AG04449 (cell line): ENCODE measurements around the gene MED13L.

Experiments used
- CTCF ChIA-PET: fragments of 350-600 bp; formaldehyde crosslinking; extraction: SDS; loops from one replicate; lab custom pipeline; 2021; ENCODE audit warnings: antibody characterized with exemption; lab: Yijun Ruan, JAX
- POLR2A ChIA-PET: fragments of 400-600, 350-600 bp; formaldehyde crosslinking; extraction: SDS; loops from one replicate; lab custom pipeline; 2020; ENCODE audit warnings: antibody characterized with exemption, inconsistent platforms; lab: Yijun Ruan, JAX
- DNase-seq: peaks from one replicate; pipeline ENCODE4 v3.0.0-alpha.2; 2010; ENCODE audit warnings: low read depth, low spot score
- H3K4me3 ChIP-seq: 2 replicates; pipeline ENCODE4 v1.5.1; 2011; ENCODE audit warnings: low read depth, mild to moderate bottlenecking, control low read depth, low read length
- TF ChIP-seq, protein P1 (sequence below): IDR thresholded peaks from one replicate; pipeline ENCODE4 v1.5.1; 2011; ENCODE audit warnings: mild to moderate bottlenecking, moderate library complexity, low read length, control low read depth, inconsistent platforms; ENCODE audit not compliant: insufficient read depth; ENCODE audit errors: missing control alignments

MED13L gene

DNA sequence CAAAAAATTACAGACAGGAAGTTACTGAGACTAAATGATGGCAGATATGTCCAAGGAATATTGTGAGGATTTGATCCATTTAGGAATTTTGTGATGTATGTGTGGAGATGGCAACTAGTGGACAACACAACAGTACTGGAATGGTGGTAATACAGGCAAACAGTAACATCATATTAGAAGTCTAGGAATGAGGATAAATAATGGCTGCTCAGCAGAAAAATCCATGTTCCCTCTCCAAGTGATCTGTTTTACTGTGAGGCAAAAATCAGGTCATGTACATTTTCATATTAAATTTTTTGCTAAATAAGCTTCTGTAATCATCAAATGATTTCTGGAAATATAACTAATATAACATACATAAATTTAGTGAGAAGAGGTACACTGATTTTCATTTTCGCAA lies 108.4 kb downstream of the MED13L start:
- POLR2A ChIA-PET, result no interaction called here
- TF ChIP-seq, protein P1, sequence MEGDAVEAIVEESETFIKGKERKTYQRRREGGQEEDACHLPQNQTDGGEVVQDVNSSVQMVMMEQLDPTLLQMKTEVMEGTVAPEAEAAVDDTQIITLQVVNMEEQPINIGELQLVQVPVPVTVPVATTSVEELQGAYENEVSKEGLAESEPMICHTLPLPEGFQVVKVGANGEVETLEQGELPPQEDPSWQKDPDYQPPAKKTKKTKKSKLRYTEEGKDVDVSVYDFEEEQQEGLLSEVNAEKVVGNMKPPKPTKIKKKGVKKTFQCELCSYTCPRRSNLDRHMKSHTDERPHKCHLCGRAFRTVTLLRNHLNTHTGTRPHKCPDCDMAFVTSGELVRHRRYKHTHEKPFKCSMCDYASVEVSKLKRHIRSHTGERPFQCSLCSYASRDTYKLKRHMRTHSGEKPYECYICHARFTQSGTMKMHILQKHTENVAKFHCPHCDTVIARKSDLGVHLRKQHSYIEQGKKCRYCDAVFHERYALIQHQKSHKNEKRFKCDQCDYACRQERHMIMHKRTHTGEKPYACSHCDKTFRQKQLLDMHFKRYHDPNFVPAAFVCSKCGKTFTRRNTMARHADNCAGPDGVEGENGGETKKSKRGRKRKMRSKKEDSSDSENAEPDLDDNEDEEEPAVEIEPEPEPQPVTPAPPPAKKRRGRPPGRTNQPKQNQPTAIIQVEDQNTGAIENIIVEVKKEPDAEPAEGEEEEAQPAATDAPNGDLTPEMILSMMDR, result no peak
- CTCF ChIA-PET, result interaction anchor here (1.0 to 2.2 kb wide), 2 partner anchors 11 to 153 kb away, joined by 3 to 5 read pairs; no protein-coding TSS in a partner anchor
- no peak overlapping the region for H3K4me3 ChIP-seq
- DNase-seq, result no peak

DNA sequence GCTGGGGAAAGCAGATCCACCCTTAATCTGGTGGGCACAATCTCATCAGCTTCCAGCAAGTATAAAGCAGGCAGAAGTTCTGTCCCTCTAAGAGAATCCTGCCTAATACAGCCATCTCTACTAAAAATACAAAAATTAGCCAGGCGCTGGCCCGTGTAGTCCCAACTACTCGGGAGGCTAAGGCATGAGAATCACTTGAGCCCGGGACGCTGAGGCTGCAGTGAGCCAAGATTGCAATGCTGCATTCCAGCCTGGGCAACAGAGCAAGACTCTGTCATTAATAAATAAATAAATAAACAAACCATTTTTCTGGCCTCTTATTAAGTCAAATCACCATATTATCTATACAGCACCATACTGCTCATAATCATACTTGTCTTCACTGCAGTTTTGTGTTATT lies 111.2 kb downstream of the MED13L start:
- TF ChIP-seq, protein P1, result no peak
- ChIA-PET CTCF (no interaction called here), POLR2A (no interaction called here)

DNA sequence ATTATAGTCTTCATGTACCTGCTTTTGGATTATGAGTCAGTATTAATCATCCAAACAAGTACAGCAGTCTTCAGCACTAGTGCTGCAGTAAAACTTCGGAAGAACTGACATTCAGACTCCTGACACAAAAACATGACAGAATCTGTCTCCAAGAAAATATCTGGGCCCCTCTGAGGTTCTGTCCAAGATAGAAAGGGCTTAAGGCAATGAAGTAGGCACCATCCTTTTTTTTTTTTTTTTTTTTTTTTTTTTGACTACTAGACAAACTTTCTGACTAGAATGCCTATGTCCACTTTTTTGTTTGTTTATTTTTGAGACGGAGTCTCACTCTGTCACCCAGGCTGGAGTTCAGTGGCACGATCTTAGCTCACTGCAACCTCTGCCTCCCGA lies 112.5 kb downstream of the MED13L start:
- H3K4me3 ChIP-seq, result no peak overlapping the region
- TF ChIP-seq, protein P1, result no peak
- ChIA-PET POLR2A (no interaction called here), CTCF (no interaction called here)
- no peak for DNase-seq

More for the DNA sequence above, 111.2 kb downstream of the MED13L start:
- H3K4me3 ChIP-seq, result no peak overlapping the region
- no peak for DNase-seq

DNA sequence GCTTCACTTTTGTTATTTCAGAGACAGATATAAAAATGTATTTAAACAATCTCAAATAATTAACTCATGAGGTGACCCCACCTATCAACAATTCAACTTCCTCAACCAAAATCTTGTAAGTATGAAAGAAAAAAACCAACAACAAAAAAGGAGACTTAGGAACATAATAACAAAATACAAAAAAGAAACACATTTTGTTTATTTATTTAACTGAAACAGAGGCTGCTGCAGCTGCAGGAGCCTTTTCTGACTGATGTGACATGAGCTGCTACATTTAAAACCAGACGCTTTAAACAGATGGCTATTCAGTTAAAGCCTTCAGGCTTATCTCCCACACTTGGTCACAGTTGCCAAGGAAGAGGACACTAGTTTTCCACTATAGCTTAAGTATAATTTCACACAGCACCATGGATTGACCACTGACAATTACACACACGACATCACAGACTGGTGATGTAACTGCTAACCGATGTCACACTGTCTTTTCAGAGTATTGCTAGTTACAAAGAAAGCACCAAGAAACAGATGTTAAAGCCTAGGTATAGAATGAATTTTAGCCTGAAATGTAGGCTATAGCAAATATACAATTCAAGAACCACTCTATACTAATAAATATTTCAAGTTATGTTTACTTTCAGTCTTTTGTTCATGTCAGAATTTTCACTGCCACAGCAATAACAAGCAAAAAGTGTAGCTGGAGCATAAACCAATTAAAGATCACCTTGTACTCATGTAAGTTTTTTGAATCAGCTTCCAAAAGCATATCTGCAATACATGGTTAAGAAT lies 113.0 kb downstream of the MED13L start:
- TF ChIP-seq, protein P1, result no peak
- H3K4me3 ChIP-seq, result no peak overlapping the region
- POLR2A ChIA-PET, result no interaction called here
- DNase-seq, result no peak
- CTCF ChIA-PET, result no interaction called here

DNA sequence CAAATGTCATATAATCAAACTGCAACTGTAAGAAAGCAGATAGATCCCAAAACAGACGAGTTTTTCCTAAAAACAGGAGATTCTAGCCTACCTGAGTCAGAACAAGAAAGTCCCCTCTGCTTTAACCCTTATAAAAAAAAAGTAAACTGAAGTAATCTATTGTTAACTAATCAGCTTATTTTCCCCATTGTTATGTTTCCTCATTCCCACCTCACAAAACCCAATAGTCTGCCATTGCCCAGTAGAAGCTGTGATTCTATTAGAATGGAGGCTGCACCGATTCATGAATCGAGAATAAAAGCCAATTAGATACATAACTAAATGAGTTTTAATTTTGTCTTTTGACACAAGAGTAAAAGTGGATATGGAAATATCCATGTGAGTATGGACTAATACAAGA lies 115.4 kb downstream of the MED13L start:
- no peak overlapping the region for H3K4me3 ChIP-seq
- TF ChIP-seq, protein P1, result no peak
- ChIA-PET CTCF (no interaction called here), POLR2A (no interaction called here)
- DNase-seq, result no peak

DNA sequence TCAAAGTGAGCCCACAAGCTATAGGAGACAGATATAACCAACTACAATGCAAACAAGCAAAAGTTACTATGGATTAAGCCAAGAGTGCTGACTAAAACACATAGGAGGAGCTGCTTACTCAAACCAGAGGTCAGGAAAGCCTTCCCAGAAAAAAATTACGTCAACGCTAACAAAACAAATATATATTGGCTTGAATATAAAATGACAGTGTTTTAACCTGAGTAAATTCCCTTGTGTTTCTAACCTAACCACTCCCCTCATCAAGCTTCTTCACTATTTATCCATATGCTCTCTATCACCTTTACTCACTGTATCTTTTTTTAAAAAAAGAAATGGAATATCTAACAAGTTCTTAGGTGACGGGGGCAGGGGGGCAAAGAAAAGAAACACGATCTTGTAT lies 115.9 kb downstream of the MED13L start:
- CTCF ChIA-PET, result no interaction called here
- DNase-seq, result no peak
- H3K4me3 ChIP-seq, result no peak overlapping the region
- POLR2A ChIA-PET, result no interaction called here
- TF ChIP-seq, protein P1, result no peak
